K562 (cell line): Measurements from ENCODE around the gene ZMYND15. TPM values are rescaled to one million over a fixed set of nuclear protein-coding genes. Genes with fewer than 3 reads are reported as not detected.

Experiments
- CBX2 ChIP-seq: fragments of 200-600 bp; sonication (generic); IDR thresholded peaks from one replicate; pipeline ENCODE4 v1.6.1; 2012; ENCODE audit warnings: mild to moderate bottlenecking, low read length, inconsistent platforms; ENCODE audit not compliant: insufficient read depth, poor library complexity, severe bottlenecking
- CBX8 ChIP-seq: fragments of 200-600 bp; sonication (generic); IDR thresholded peaks from 2 replicates; pipeline ENCODE4 v1.6.1; 2012; ENCODE audit warnings: borderline replicate concordance, mixed run types, low read depth, mild to moderate bottlenecking, moderate library complexity, mixed read lengths, low read length, control low read depth, inconsistent platforms; ENCODE audit not compliant: poor library complexity, severe bottlenecking; ENCODE audit errors: extremely low read depth
- CREB3 ChIP-seq: fragments of 450-650 bp; conservative IDR thresholded peaks from 2 replicates; pipeline ENCODE4 v1.6.1; 2016; ENCODE audit warnings: missing genetic modification characterization, low read depth, mild to moderate bottlenecking, missing compliant biosample characterization, moderate library complexity
- DIDO1 ChIP-seq: fragments of 450-650 bp; IDR thresholded peaks from 2 replicates; pipeline ENCODE4 v1.6.1; 2016; ENCODE audit warnings: low read depth, missing biosample characterization, missing genetic modification characterization
- DLX4 ChIP-seq: fragments of 250-450 bp; sonication (Bioruptor Pico); IDR thresholded peaks from 2 replicates; pipeline ENCODE4 v1.6.1; 2021; ENCODE audit warnings: mild to moderate bottlenecking
- ERF ChIP-seq: fragments of 450-650 bp; formaldehyde crosslinking; IDR thresholded peaks from 2 replicates; pipeline ENCODE4 v1.4.0; 2020; ENCODE audit warnings: mild to moderate bottlenecking, mixed read lengths
- NR3C1 ChIP-seq: sonication (generic); formaldehyde crosslinking; IDR thresholded peaks from 2 replicates; pipeline ENCODE4 v1.8.1; 2022; ENCODE audit warnings: missing genetic modification reagents
- PHTF2 ChIP-seq: fragments of 250-450 bp; sonication (Bioruptor Pico); IDR thresholded peaks from 2 replicates; pipeline ENCODE4 v1.5.0; 2021; ENCODE audit warnings: mild to moderate bottlenecking
- SUPT5H ChIP-seq: fragments of 450-650 bp; IDR thresholded peaks from 2 replicates; pipeline ENCODE4 v1.6.1; 2016
- polyA plus RNA-seq, 8 experiments: library from polyadenylated mRNA; depleted of rRNA in 4 of 8; stranded (reverse) in 5 of 8; unstranded in 3 of 8; fragments of >200 nt; fragmentation: Nextera tagmentation in 2 of 8; fragmentation: Illumina TruSeq in 1 of 8; extraction: Ambion mirVana in 2 of 8; extraction: Trizol in 1 of 8; gene quantifications; 2 replicates each; pipeline versions ENCODE4 v1.2.1 to v1.2.3, GENCODE V29; 2011 to 2014; ENCODE audit warnings: inconsistent platforms in 1 of 8, missing spikeins in 1 of 8
- total RNA-seq, 7 experiments: library from RNA; depleted of rRNA in 6 of 7; stranded (reverse); fragments of >200 nt in 6 of 7; fragmentation: Illumina TruSeq in 2 of 7; extraction: Trizol in 2 of 7; gene quantifications; 2 replicates each; pipeline versions ENCODE4 v1.2.1 to v1.2.3, GENCODE V29; 2011 to 2021; ENCODE audit warnings: low replicate concordance in 1 of 7
- TF ChIP-seq, protein P1 (sequence below): fragments of 450-650 bp; IDR thresholded peaks from 2 replicates; pipeline ENCODE4 v1.7.0; 2016; ENCODE audit warnings: borderline replicate concordance
- TF ChIP-seq, protein P2 (sequence below): fragments of 450-650 bp; IDR thresholded peaks from 2 replicates; pipeline ENCODE4 v1.6.1; 2016; ENCODE audit warnings: mild to moderate bottlenecking
- TF ChIP-seq, protein P3 (sequence below), 2 experiments: fragments of 200-800 bp in 1 of 2; sonication (Bioruptor generic) in 1 of 2; sonication (generic) in 1 of 2; formaldehyde crosslinking in 1 of 2; IDR thresholded peaks in 1 of 2; conservative IDR thresholded peaks in 1 of 2; 2 replicates each; pipeline versions ENCODE4 v1.5.0 to v1.6.1; 2016 to 2020; ENCODE audit warnings: missing compliant biosample characterization in 1 of 2, missing genetic modification characterization in 1 of 2, missing genetic modification reagents in 1 of 2
- TF ChIP-seq, protein P4 (sequence below): fragments of 250-450 bp; sonication (Bioruptor Pico); IDR thresholded peaks from 2 replicates; pipeline ENCODE4 v1.8.0; 2021; ENCODE audit warnings: borderline replicate concordance, mild to moderate bottlenecking, moderate library complexity; ENCODE audit not compliant: poor library complexity, severe bottlenecking

Gene ZMYND15
- total and polyA plus RNA-seq, 9 of the 15 experiments (the other 6 are each of a cell fraction or from before 2014, with no cell fraction given), result 0.09 TPM; not detected in 8

DNA sequence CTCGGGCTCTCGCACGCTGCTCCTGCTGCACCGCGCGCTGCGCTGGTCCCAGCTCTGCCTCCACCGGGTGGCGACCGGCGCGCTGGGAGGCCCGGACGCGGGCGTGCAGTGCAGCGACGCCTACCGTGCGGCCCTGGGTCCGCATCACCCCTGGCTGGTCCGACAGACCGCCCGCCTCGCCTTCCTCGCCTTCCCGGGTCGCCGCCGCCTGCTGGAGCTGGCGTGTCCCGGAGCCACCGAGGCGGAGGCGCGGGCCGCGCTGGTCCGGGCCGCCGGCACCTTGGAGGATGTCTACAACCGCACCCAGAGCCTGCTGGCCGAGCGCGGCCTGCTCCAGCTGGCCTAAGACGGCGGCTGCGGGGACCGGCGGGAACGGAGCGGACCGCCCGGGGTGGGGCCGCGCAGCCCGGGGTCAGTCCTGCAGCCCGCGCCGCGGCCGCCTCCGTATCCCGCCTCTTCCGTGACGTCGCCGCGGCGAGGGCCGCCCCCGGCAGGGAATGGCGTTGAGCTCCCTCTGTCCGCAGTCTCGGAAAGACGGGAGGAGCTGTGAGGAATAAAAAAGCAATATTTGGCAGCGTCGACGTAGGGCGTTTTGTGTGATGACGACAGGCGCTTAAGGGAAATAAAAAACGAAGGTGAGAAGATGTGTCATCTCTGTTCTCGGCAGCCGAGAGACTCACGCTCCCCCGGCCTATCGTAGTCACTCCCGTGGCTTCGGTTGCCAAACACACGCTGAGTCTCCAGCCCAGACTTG, 50.5 kb downstream of the ZMYND15 start (continued):
- TF ChIP-seq, protein P1, sequence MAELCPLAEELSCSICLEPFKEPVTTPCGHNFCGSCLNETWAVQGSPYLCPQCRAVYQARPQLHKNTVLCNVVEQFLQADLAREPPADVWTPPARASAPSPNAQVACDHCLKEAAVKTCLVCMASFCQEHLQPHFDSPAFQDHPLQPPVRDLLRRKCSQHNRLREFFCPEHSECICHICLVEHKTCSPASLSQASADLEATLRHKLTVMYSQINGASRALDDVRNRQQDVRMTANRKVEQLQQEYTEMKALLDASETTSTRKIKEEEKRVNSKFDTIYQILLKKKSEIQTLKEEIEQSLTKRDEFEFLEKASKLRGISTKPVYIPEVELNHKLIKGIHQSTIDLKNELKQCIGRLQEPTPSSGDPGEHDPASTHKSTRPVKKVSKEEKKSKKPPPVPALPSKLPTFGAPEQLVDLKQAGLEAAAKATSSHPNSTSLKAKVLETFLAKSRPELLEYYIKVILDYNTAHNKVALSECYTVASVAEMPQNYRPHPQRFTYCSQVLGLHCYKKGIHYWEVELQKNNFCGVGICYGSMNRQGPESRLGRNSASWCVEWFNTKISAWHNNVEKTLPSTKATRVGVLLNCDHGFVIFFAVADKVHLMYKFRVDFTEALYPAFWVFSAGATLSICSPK, result no peak
- TF ChIP-seq SUPT5H (peak; percentile 57; the same call in 1 of the 2 replicates), DLX4 (no peak), DIDO1 (tag) (no peak), CREB3 (no peak), CBX2 (no peak), PHTF2 (no peak), CBX8 (no peak), ERF (no peak; the same call in 1 of the 2 replicates), NR3C1 (no peak; the same call in 1 of the 2 replicates)
- TF ChIP-seq, protein P2, sequence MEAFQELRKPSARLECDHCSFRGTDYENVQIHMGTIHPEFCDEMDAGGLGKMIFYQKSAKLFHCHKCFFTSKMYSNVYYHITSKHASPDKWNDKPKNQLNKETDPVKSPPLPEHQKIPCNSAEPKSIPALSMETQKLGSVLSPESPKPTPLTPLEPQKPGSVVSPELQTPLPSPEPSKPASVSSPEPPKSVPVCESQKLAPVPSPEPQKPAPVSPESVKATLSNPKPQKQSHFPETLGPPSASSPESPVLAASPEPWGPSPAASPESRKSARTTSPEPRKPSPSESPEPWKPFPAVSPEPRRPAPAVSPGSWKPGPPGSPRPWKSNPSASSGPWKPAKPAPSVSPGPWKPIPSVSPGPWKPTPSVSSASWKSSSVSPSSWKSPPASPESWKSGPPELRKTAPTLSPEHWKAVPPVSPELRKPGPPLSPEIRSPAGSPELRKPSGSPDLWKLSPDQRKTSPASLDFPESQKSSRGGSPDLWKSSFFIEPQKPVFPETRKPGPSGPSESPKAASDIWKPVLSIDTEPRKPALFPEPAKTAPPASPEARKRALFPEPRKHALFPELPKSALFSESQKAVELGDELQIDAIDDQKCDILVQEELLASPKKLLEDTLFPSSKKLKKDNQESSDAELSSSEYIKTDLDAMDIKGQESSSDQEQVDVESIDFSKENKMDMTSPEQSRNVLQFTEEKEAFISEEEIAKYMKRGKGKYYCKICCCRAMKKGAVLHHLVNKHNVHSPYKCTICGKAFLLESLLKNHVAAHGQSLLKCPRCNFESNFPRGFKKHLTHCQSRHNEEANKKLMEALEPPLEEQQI, result no peak
- TF ChIP-seq, protein P3, sequence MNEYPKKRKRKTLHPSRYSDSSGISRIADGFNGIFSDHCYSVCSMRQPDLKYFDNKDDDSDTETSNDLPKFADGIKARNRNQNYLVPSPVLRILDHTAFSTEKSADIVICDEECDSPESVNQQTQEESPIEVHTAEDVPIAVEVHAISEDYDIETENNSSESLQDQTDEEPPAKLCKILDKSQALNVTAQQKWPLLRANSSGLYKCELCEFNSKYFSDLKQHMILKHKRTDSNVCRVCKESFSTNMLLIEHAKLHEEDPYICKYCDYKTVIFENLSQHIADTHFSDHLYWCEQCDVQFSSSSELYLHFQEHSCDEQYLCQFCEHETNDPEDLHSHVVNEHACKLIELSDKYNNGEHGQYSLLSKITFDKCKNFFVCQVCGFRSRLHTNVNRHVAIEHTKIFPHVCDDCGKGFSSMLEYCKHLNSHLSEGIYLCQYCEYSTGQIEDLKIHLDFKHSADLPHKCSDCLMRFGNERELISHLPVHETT (CRISPR knock-in tag; conservative IDR thresholded peaks at IDR 0.05 in 1 of 2, IDR thresholded peaks at IDR 0.05 in 1 of 2), result peak in 1 of 2 experiments; percentile 96; a peak in 2 of 4 replicates
- TF ChIP-seq, protein P4, sequence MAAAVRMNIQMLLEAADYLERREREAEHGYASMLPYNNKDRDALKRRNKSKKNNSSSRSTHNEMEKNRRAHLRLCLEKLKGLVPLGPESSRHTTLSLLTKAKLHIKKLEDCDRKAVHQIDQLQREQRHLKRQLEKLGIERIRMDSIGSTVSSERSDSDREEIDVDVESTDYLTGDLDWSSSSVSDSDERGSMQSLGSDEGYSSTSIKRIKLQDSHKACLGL (CRISPR knock-in tag), result no peak
